ENCODE results near the gene TBC1D17. TPM values are rescaled to one million over a fixed set of nuclear protein-coding genes. Genes with fewer than 3 reads are reported as not detected.
A peak's percentile ranks its signal among the peaks of the same experiment; 100 is the strongest.

The TBC1D17 gene
- total and polyA plus RNA-seq, 11 donors: 30.1 to 54.8 (median 38.1) TPM

- DNase-seq: no peak
- ATAC-seq: no peak
- 94 to 98% (median 95%) methylated on average over 7 to 12 of the region's 12 CpGs for WGBS, 4 donors
- Histone ChIP-seq H3K36me3 (peaks cover 0 to 95% (median 76%) of the 10 kb centered on the region in 9 donors), H3K27me3 (no peaks in the 10 kb centered on the region), H3K4me1 (peaks cover 0 to 16% (median 0%) of the 10 kb centered on the region in 12 donors), H3K27ac (no peak overlapping the region), H3K4me3 (no peak overlapping the region), H3K9me3 (no peaks in the 10 kb centered on the region)
- TF ChIP-seq POLR2A (IDR thresholded peaks at IDR 0.05): no peak
- TF ChIP-seq, protein P1, sequence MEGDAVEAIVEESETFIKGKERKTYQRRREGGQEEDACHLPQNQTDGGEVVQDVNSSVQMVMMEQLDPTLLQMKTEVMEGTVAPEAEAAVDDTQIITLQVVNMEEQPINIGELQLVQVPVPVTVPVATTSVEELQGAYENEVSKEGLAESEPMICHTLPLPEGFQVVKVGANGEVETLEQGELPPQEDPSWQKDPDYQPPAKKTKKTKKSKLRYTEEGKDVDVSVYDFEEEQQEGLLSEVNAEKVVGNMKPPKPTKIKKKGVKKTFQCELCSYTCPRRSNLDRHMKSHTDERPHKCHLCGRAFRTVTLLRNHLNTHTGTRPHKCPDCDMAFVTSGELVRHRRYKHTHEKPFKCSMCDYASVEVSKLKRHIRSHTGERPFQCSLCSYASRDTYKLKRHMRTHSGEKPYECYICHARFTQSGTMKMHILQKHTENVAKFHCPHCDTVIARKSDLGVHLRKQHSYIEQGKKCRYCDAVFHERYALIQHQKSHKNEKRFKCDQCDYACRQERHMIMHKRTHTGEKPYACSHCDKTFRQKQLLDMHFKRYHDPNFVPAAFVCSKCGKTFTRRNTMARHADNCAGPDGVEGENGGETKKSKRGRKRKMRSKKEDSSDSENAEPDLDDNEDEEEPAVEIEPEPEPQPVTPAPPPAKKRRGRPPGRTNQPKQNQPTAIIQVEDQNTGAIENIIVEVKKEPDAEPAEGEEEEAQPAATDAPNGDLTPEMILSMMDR (IDR thresholded peaks at IDR 0.05): no peak
- intact Hi-C loops (cut with DNase I): no loop called here
These were observed 46.7 kb upstream of the TBC1D17 start for GRCh38 chr19:49830766-49831165.

DNA sequence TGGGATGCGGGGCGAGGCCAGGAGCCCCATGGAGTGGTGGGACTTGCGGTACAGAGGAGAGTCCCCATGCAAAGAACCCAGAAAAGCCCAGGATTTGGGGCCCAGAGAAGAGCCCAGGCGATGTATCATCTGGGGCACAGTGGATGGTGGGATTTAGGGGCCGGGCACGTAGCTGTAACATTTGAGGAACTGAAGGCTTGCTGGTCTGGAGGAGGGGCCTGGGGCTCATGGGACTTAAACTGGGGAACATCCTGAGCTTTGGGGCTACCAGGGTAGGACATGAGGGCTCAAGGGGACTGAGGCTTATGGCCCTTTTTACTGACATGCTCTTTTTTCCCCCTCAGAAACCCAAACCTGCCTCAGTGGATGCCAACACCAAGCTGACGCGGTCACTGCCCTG is 45.9 kb upstream of the TBC1D17 start:
- Histone ChIP-seq H3K9me3 (no peaks in the 10 kb centered on the region), H3K4me3 (no peak overlapping the region), H3K27me3 (no peaks in the 10 kb centered on the region), H3K36me3 (peaks cover 2 to 98% (median 84%) of the 10 kb centered on the region in 9 donors), H3K27ac (no peak overlapping the region), H3K4me1 (peaks cover 0 to 16% (median 0%) of the 10 kb centered on the region in 12 donors)
- intact Hi-C loops (cut with DNase I): no loop called here
- 94 to 100% (median 96%) methylated on average over 8 of the region's 8 CpGs for WGBS, 4 donors
- DNase-seq: no peak
- ATAC-seq: no peak
- TF ChIP-seq, protein P1 (IDR thresholded peaks at IDR 0.05): no peak
- TF ChIP-seq POLR2A (IDR thresholded peaks at IDR 0.05): no peak

DNA sequence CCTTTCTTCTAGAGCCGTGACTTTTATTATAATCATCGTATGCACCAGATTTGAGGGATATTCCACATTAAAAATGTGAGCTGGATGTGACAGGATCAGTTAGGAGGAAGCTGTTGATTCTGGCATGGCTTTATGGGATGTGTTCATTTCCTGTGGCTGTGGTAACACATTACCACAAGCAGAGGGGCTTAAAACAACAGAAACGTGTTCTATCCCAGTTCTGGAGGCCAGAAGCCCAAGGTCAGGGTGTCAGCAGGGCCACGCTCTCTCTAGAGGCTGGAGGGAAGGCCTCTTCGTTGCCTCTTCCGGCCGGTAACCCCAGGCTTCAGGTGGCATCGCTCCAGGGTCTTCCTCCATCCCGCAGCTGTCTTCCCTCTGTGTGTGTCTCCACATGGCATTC is 44.9 kb upstream of the TBC1D17 start:
- no peak for DNase-seq
- TF ChIP-seq, protein P1 (IDR thresholded peaks at IDR 0.05): no peak
- no peak for TF ChIP-seq POLR2A (IDR thresholded peaks at IDR 0.05)
- no peak overlapping the region for H3K4me3 ChIP-seq
- peak overlapping the region in 1 of 12 donors; percentile 19 for H3K27ac ChIP-seq
- peaks cover 4 to 97% (median 94%) of the 10 kb centered on the region in 9 donors for H3K36me3 ChIP-seq
- ATAC-seq: no peak
- intact Hi-C loops (cut with DNase I): no loop called here
- no peaks in the 10 kb centered on the region for H3K27me3 ChIP-seq
- WGBS, 4 donors: 66 to 76% (median 72%) methylated on average over 9 of the region's 9 CpGs
- H3K9me3 ChIP-seq: no peaks in the 10 kb centered on the region
- H3K4me1 ChIP-seq: peaks cover 0 to 16% (median 0%) of the 10 kb centered on the region in 12 donors

DNA sequence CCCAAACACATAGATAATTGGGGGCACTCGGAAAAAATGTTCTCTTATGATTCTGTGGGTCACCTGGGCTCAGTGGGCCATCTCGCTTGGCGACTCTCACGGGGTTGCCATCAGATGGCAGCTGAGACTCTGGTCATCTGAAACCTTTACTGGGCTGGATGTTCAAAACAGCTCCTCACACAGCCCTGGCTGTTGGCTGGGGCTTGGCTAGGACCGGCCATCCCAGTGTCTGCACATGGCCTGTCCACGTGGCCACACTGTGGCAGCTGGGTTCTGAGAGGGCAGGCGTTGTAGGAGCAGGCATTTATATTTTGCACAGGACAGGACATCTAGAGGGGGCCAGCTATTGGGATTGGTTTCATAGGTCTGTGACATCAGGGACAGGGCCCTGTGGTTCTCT is 43.9 kb upstream of the TBC1D17 start:
- peaks cover 0 to 16% (median 0%) of the 10 kb centered on the region in 12 donors for H3K4me1 ChIP-seq
- no peak overlapping the region for H3K4me3 ChIP-seq
- H3K9me3 ChIP-seq: no peaks in the 10 kb centered on the region
- 89 to 95% (median 93%) methylated on average over 4 to 7 of the region's 7 CpGs for WGBS, 4 donors
- DNase-seq (no peak), ATAC-seq (no peak)
- no peak overlapping the region for H3K27ac ChIP-seq
- intact Hi-C loops (cut with DNase I): no loop called here
- TF ChIP-seq, protein P1 (IDR thresholded peaks at IDR 0.05): no peak
- no peak for TF ChIP-seq POLR2A (IDR thresholded peaks at IDR 0.05)
- H3K27me3 ChIP-seq: no peaks in the 10 kb centered on the region
- H3K36me3 ChIP-seq: peaks cover 4 to 100% (median 96%) of the 10 kb centered on the region in 9 donors

All from heart left ventricle (tissue), 16 donors.